GM20000 (cell line): Measurements from ENCODE around the gene NAALADL2.

Source experiments
- DNase-seq: peaks from one replicate; pipeline ENCODE4 v3.0.0; 2012; ENCODE audit warnings: low spot score
- CTCF ChIP-seq: IDR thresholded peaks from 2 replicates; pipeline ENCODE4 v1.5.1; 2012; ENCODE audit warnings: mild to moderate bottlenecking, control low read depth; ENCODE audit errors: extremely low read depth, missing control alignments

NAALADL2 gene

GRCh38 chr3:174884776-174885568 is 25.8 kb downstream of the NAALADL2 start:
- no peak for TF ChIP-seq CTCF
- DNase-seq, result no peak

GRCh38 chr3:174891524-174892203 is 32.5 kb downstream of the NAALADL2 start:
- DNase-seq, result no peak
- TF ChIP-seq CTCF, result no peak

- DNase-seq, result no peak
- TF ChIP-seq CTCF, result no peak
Measured at GRCh38 chr3:174907027-174907426, 47.9 kb downstream of the NAALADL2 start.

DNA sequence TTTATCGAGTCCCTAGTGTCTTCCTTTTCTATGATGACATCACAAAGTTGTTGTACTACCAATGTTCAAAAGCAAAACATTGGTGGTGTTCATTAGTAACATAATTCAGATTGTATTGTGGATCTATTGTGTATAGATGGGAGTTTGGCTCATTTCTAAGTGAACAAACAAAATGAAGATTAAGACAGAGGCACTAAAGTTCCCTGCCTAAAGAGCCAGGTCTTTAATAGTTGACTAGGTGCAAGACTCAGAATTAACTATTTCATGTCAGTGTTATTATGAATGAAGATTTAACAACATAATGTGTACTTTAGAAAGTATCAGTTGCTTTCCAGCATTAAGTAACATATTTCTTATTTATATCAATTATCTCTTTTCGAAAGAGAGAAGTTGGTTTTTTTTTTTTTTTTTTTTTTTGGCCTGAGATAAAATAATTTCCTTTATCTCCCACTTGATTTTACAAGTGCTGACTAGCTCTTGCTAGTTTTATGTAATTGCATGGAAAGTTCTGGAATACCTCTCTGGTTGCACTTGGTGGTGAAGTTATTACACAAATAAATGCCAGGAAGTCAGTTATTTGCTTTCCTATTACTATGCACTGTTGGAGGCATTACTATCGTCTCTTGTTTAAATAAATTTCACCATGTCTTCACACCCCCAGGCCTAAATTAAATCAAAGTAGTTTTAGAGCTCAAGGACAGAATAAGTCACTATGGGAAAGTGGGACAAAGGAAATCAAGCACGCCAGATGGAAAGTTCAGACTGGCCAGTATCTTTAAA is 48.7 kb downstream of the NAALADL2 start:
- no peak for DNase-seq
- no peak for TF ChIP-seq CTCF

- no peak for DNase-seq
- no peak for TF ChIP-seq CTCF
Measured at GRCh38 chr3:174931473-174932353, 72.6 kb downstream of the NAALADL2 start.

GRCh38 chr3:174936590-174936989 is 77.5 kb downstream of the NAALADL2 start:
- no peak for DNase-seq
- TF ChIP-seq CTCF, result no peak
